ENCODE results near the gene COP1. TPM values are rescaled to one million over a fixed set of nuclear protein-coding genes. Genes with fewer than 3 reads are reported as not detected.

The COP1 gene
- total and polyA plus RNA-seq, 2 of the 8 experiments (the other 6 are each of a cell fraction or from before 2014, with no cell fraction given): 26.2 to 44.9 TPM

DNA sequence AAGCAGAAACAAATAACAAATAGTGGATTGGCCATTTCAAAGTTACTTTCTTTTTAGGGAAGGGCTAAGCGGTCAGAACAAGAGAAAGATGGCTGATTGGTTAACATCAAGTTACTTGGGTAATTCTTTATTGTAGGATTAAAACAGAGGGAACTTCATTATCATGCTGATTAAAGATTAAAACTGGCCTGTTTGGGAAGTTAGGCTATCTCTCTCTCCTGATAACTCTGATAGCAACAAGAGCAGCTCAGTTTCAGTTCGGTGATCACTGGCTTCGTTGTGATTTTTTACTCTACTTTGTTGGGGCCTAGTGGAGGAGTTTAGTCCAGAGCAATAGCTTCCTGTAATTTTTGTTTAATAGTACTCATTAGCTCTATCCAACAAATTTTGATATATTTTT lies 20.5 kb upstream of the COP1 start:
- H2BK20ac ChIP-seq (ENCODE audit: low read length): no peak overlapping the region
- TF ChIP-seq RAD21 (IDR thresholded peaks at IDR 0.05 in 1 of 2, conservative IDR thresholded peaks at IDR 0.05 in 1 of 2; ENCODE audit: low read depth in 2 of 2, low read length in 2 of 2): no peak
- TF ChIP-seq TCF12 (IDR thresholded peaks at IDR 0.05; ENCODE audit: low read depth, low read length): no peak
- no peak for TF ChIP-seq KDM1A (IDR thresholded peaks at IDR 0.05; ENCODE audit: borderline replicate concordance, low read length)
- no peak for TF ChIP-seq SIRT6 (IDR thresholded peaks at IDR 0.05; ENCODE audit: low read length)
- TF ChIP-seq GABPA (IDR thresholded peaks at IDR 0.05; ENCODE audit: borderline replicate concordance, insufficient read depth, low read length): no peak
- no peak for TF ChIP-seq CHD1 (IDR thresholded peaks at IDR 0.05; ENCODE audit: low read depth, low read length)
- TF ChIP-seq ASH2L (IDR thresholded peaks at IDR 0.05; ENCODE audit: low read length): no peak
- TF ChIP-seq EGR1 (IDR thresholded peaks at IDR 0.05; ENCODE audit: borderline replicate concordance, low read depth, low read length): no peak
- no peak for TF ChIP-seq CHD2 (IDR thresholded peaks at IDR 0.05; ENCODE audit: low read length)
- TF ChIP-seq KDM4A (IDR thresholded peaks at IDR 0.05; ENCODE audit: low read depth, low read length, severe bottlenecking): no peak
- no peak for TF ChIP-seq CTBP2 (IDR thresholded peaks at IDR 0.05; ENCODE audit: borderline replicate concordance, insufficient read depth, insufficient read length, low read length)
- TF ChIP-seq CBX5 (IDR thresholded peaks at IDR 0.05; ENCODE audit: low read depth, low read length): no peak

More for the DNA sequence above, 20.5 kb upstream of the COP1 start:
- H2BK12ac ChIP-seq (ENCODE audit: low read depth, low read length): no peak overlapping the region
- no peak overlapping the region for H4K91ac ChIP-seq (replicated peaks; ENCODE audit: insufficient read length, low read length)
- H2BK15ac ChIP-seq (ENCODE audit: low read length): no peak overlapping the region
- H2BK120ac ChIP-seq (replicated peaks; ENCODE audit: low read depth, low read length): no peak overlapping the region
- H4K8ac ChIP-seq (ENCODE audit: extremely low read depth, insufficient read depth, low read length): no peak overlapping the region
- no peak overlapping the region for H4K5ac ChIP-seq (ENCODE audit: insufficient read length, low read depth, low read length)
- no peak overlapping the region for H3K9ac ChIP-seq (replicated peaks in 1 of 4; ENCODE audit: extremely low read depth in 1 of 4, low read depth in 3 of 4, low read length in 3 of 4)
- 84% methylated on average over 3 of the region's 3 CpGs; no CpG with 5 or more reads in 1 of the 2 experiments for WGBS, 2 experiments (ENCODE audit: extremely low coverage in 1 of 2, insufficient coverage in 1 of 2, insufficient read length in 1 of 2, insufficient replicate concordance in 2 of 2, low coverage in 1 of 2, low lambda C conversion rate in 2 of 2, missing lambda C conversion rate in 1 of 2)
- H3K79me1 ChIP-seq (ENCODE audit: low read depth, low read length): no peaks in the 10 kb centered on the region
- H3K18ac ChIP-seq (ENCODE audit: extremely low read depth, low read length): no peak overlapping the region
- H3K27me3 ChIP-seq (replicated peaks in 1 of 4; ENCODE audit: control insufficient read depth in 3 of 4, extremely low read depth in 1 of 4, insufficient read depth in 3 of 4, low read length in 3 of 4): no peaks in the 10 kb centered on the region
- H3K36me3 ChIP-seq (ENCODE audit: control insufficient read depth in 2 of 4, insufficient read depth in 4 of 4, low read length in 3 of 4): no peaks in the 10 kb centered on the region
- H3K4me2 ChIP-seq (ENCODE audit: insufficient read depth in 1 of 2, low read depth in 2 of 2, low read length in 2 of 2): no peak overlapping the region
- H3K27ac ChIP-seq (ENCODE audit: low read depth, low read length): no peak overlapping the region
- peaks cover 0 to 3% (median 0%) of the 10 kb centered on the region in 4 experiments; a peak in 2 of 7 replicates for H3K4me1 ChIP-seq (replicated peaks in 1 of 4; ENCODE audit: control insufficient read depth in 3 of 4, insufficient read depth in 4 of 4, low read length in 3 of 4)
- no peaks in the 10 kb centered on the region for H3K23me2 ChIP-seq (ENCODE audit: low read depth, low read length)
- H2AK5ac ChIP-seq (ENCODE audit: low read depth, low read length): no peak overlapping the region
- no peaks in the 10 kb centered on the region for H4K20me1 ChIP-seq (replicated peaks in 1 of 2; ENCODE audit: control insufficient read depth in 1 of 2, insufficient read depth in 2 of 2, low read length in 2 of 2)
- H3K23ac ChIP-seq (ENCODE audit: insufficient read length): no peak overlapping the region
- CTCF ChIA-PET (ENCODE audit: partially characterized antibody): no interaction called here
- no peaks in the 10 kb centered on the region for H3K9me3 ChIP-seq (ENCODE audit: insufficient read depth in 2 of 2, low read depth in 1 of 2, low read length in 1 of 2)
- no peak overlapping the region for H3K14ac ChIP-seq (ENCODE audit: insufficient read length)
- no peak overlapping the region for H3K4ac ChIP-seq (replicated peaks; ENCODE audit: insufficient read length, low read depth, low read length)
- H3K4me3 ChIP-seq (ENCODE audit: extremely low read depth in 1 of 4, insufficient read depth in 2 of 4, low read depth in 3 of 4, low read length in 4 of 4): no peak overlapping the region
- DNase-seq (ENCODE audit: low read depth in 1 of 2, low spot score in 2 of 2): no peak
- H2BK5ac ChIP-seq (ENCODE audit: low read depth, low read length): no peak overlapping the region
- POLR2A ChIA-PET (ENCODE audit: partially characterized antibody): interaction anchor here (2.7 kb wide), 1 partner anchor 20 kb away, joined by 8 read pairs; no protein-coding TSS in a partner anchor
- H3K56ac ChIP-seq (replicated peaks; ENCODE audit: insufficient read length, low read depth, low read length): no peak overlapping the region
- no peaks in the 10 kb centered on the region for H3K79me2 ChIP-seq (ENCODE audit: control insufficient read depth in 1 of 2, insufficient read depth in 2 of 2, low read length in 2 of 2)
- H2AFZ ChIP-seq (ENCODE audit: low read length): no peak overlapping the region
- no peak for FAIRE-seq
